Omental fat pad (tissue), 4 donors: ENCODE measurements around the gene CCNYL1. TPM values are rescaled to one million over a fixed set of nuclear protein-coding genes. Genes with fewer than 3 reads are reported as not detected.

Source experiments
- ATAC-seq: fragments of 150-250 bp; one replicate; pipeline ENCODE4 v1.9.1; 2016; ENCODE audit warnings: mild to moderate bottlenecking, moderate library complexity; ENCODE audit not compliant: low FRiP score
- DNase-seq: peaks from one replicate; pipeline ENCODE4 v3.0.0-alpha.2; 2019; ENCODE audit warnings: low spot score
- total RNA-seq, 4 donors: library from RNA; depleted of rRNA; stranded (reverse); fragments of >200 nt; gene quantifications; one replicate each; pipeline ENCODE4 v1.1.0, GENCODE V29; 2016
- TF ChIP-seq, protein P1 (sequence below), 3 donors: fragments of 450-650 bp; IDR thresholded peaks; one replicate each; pipeline ENCODE4 v1.5.1; 2016 to 2017; ENCODE audit warnings: antibody characterized with exemption in 3 of 3, mild to moderate bottlenecking in 3 of 3, moderate library complexity in 2 of 3

Gene CCNYL1
- total RNA-seq, result 10 to 100 TPM; 23.2 to 58.4 (median 26.0) TPM

DNA sequence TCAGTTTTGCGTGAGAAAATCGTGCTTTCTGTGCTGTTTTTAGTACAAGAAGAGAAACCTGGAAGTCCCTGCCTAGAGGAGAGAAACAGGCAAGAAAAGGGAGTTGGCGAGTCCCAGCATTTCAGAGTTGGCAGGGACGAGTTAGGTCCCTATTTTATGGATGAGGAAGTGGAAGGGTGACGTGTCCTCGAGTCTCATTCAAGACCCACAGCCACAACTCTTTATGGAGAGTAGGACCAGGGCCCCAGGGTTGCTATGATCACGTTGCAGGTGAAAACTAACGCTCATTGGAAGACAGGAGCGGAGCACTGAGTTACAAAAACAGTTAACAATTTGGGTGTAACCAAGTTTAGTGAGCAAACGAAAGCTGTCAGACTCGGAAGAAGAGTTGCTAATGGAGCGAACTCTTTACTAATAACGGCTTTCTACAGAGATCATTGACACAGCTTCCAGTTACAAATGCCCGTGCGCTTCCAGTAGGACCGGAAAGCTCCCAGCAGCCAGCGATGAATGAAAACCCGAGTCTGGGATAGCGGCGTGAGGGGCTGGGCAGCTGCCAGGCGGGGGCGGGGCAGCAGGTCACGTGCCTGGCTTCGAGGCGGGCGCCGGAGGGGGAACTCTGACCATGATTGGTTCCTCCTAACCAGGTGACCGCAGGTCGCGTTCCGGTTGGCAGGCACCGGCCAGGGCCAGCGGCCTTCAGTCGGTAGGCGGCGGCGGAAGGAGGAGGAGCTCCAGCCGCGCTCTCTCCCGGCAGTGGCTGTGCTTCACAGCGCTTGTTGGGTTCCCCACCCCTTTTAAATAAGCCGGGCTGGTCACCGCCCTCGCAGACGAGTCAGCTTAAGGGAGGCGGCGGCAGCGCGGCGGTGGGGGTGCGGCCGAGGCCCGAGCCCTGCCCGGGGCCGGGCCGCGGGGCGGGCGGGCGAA, at the start of gene CCNYL1:
TSS of gene CCNYL1 (plus strand) at position 827 of the 927 bp plus-strand sequence. CDS start 257 bp downstream, outside the sequence.
- ATAC-seq (peak; percentile 99), DNase-seq (peak; percentile 86)
- TF ChIP-seq, protein P1, sequence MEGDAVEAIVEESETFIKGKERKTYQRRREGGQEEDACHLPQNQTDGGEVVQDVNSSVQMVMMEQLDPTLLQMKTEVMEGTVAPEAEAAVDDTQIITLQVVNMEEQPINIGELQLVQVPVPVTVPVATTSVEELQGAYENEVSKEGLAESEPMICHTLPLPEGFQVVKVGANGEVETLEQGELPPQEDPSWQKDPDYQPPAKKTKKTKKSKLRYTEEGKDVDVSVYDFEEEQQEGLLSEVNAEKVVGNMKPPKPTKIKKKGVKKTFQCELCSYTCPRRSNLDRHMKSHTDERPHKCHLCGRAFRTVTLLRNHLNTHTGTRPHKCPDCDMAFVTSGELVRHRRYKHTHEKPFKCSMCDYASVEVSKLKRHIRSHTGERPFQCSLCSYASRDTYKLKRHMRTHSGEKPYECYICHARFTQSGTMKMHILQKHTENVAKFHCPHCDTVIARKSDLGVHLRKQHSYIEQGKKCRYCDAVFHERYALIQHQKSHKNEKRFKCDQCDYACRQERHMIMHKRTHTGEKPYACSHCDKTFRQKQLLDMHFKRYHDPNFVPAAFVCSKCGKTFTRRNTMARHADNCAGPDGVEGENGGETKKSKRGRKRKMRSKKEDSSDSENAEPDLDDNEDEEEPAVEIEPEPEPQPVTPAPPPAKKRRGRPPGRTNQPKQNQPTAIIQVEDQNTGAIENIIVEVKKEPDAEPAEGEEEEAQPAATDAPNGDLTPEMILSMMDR (IDR thresholded peaks at IDR 0.05), result no peak

DNA sequence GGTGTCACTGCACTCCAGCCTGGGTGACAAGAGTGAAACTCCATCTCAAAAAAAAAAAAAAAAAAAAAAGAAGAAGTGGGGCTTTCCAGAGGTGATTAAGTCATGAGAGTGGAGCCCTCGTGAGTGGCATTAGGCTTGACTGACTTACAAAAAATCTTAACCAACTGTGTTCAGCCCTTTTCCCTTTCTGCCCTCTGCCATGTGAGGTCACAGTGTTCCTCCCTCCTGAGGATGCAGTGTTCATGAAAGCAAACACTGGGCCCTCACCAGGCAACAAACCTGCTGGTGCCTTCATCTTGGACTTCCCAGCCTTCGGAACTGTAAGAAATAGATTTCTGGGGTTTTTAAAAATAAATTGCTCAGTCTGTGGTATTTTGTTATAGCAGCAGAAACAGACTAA, 49.2 kb upstream of the CCNYL1 start:
- ATAC-seq, result no peak
- DNase-seq, result no peak
- TF ChIP-seq, protein P1 (IDR thresholded peaks at IDR 0.05), result no peak

DNA sequence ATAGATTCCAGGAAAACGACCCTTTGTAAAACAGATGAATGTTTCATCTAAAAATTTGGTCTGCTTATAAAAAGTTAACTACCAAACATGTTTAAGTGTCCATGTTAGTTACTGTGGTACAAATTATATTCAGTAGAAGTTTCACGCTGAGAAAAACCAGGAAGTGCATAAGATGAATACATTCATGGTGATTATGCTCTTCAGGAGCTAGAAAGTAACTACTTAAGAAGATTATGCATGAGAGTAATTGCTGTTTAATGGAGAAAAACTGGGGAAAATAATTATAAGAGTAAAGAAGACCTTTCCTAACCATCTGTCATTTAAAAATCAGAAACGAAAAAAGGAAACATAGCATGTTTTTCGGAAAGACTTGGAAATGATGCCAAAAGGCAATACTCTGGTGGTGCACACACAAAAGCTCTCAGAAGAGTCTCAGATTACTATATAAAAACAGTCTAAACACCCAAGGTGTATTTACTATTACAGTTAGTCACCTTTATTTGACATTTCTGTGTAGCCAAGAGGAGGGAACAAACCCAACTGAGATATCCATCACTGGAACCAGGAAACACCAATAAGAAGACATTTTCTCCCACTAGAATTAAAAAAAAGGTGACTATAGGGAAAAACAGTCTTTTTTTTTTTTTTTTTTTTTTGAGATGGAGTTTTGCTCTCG, 47.4 kb upstream of the CCNYL1 start:
- TF ChIP-seq, protein P1 (IDR thresholded peaks at IDR 0.05), result no peak
- DNase-seq (no peak), ATAC-seq (no peak)

DNA sequence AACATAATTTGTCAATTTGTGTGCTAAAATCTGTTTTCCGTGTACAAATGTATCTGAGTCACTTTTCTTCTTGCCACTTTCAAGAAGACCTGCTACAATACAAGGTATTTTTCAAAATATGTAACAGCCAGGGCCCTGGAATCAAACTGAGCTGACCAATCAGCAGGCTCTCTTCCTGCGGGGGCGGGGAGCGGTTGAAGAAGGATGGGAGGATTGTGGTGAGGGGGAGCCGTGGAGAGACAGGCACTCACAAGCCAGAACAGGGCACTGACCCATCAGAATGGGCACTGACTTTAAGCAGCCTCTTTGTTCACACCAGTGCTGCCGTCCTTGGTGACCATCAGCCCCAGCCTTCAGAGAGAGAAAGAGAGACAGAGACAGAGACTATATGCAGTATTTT, 40.6 kb upstream of the CCNYL1 start:
- TF ChIP-seq, protein P1 (IDR thresholded peaks at IDR 0.05), result no peak
- ATAC-seq (no peak), DNase-seq (no peak)

DNA sequence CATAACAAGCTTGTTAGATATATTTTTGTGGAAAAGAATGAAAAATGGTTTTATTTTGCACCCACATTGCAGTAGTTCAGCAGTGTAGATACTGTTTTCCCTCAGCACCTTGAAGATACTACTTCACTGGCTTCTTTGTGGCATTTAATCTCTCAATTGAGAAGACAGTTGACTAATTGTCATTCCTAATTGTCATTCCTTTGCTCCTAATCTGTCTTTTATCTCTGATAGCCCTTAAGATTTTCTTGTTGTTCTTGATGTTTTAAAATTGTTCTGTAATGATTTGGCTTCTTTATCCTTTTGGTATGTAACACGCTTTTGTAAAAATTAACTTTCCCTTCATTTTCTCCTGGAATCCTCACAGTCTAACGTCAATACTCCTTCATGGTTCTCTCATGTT, 38.0 kb upstream of the CCNYL1 start:
- TF ChIP-seq, protein P1 (IDR thresholded peaks at IDR 0.05), result no peak
- no peak for DNase-seq
- ATAC-seq, result no peak

DNA sequence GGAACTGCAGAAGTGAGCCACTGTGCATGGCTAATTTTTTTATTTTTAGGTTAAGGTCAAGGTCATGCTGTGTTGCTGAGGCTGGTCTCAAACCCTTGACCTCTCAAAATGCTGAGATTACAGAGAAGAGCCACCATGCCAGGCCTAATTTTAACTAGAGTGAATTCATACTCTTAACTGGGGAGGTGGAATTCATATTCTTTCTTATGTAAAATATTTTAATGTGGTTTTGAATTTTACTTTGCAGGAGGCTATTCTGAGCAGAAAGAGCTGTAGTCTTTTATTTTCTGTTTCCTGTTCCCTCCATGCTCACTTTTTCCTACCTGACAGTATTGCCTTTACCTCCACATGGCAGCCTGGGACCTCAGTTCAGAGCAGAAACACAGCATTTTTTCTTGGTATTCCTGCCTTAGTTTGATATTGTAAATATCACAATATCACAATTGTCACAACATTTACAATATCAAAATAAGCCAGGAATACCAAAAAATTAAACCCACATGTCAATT, 37.1 kb upstream of the CCNYL1 start:
- TF ChIP-seq, protein P1 (IDR thresholded peaks at IDR 0.05), result no peak
- no peak for ATAC-seq
- no peak for DNase-seq
